Gastroesophageal sphincter (tissue), 3 donors: ENCODE measurements around the gene DSCAML1.

Source experiments
- CTCF ChIP-seq, 4 experiments: fragments of 200-600 bp in 2 of 4; fragments of 450-650 bp in 2 of 4; sonication (generic) in 1 of 4; IDR thresholded peaks; one replicate each; pipeline ENCODE4 v1.5.1; 2017 to 2019; ENCODE audit warnings: antibody characterized with exemption in 4 of 4, mild to moderate bottlenecking in 2 of 4, moderate library complexity in 2 of 4
- POLR2AphosphoS5 ChIP-seq: sonication (generic); formaldehyde crosslinking; IDR thresholded peaks from one replicate; pipeline ENCODE4 v1.6.1; 2017; ENCODE audit warnings: antibody characterized with exemption

GRCh38 chr11:117548876-117549275 lies 248.1 kb downstream of the DSCAML1 start:
- TF ChIP-seq CTCF (IDR thresholded peaks at IDR 0.05) (no peak), POLR2AphosphoS5 (no peak)
